ENCODE data around the gene OSBPL1A.

DNA sequence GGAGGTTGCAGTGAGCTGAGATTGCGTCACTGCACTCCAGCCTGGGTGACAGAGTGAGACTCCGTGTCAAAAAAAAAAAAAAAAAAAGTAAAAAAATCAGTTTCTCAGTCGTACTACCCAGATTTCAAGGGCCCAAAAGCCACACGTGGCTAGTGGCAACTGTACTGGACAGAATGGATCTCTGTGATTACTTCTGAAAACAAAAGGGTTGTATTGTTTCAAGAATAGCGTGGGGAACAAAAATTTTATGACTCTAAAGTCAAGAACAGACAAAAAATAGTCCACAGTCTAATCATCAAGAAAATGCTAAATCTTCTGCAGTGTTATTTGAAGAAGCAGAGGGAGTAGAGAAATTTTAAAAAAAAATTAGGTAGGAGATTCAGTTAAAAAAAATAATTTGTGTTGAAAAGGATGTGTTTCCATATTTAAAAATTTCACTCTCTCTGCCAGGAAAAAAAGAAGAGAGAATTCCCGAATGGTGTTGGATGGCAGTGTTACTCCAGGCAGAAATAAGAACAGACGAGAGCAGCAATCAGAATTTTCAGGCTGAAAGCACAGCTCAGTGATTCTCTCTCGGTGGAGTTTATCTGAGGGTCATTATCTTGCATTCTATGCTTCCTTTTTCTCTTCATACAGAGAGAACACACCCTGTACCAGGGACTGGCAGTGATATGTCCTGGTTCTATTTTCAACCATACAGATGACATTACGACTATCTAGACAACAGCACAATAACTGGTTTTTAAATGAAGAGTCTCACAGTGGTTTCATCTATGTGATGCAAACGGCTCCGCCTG, 196.9 kb downstream of the OSBPL1A start:
- TF ChIP-seq, protein P1, sequence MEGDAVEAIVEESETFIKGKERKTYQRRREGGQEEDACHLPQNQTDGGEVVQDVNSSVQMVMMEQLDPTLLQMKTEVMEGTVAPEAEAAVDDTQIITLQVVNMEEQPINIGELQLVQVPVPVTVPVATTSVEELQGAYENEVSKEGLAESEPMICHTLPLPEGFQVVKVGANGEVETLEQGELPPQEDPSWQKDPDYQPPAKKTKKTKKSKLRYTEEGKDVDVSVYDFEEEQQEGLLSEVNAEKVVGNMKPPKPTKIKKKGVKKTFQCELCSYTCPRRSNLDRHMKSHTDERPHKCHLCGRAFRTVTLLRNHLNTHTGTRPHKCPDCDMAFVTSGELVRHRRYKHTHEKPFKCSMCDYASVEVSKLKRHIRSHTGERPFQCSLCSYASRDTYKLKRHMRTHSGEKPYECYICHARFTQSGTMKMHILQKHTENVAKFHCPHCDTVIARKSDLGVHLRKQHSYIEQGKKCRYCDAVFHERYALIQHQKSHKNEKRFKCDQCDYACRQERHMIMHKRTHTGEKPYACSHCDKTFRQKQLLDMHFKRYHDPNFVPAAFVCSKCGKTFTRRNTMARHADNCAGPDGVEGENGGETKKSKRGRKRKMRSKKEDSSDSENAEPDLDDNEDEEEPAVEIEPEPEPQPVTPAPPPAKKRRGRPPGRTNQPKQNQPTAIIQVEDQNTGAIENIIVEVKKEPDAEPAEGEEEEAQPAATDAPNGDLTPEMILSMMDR (IDR thresholded peaks at IDR 0.05; ENCODE audit: control extremely low read depth in 1 of 3, insufficient read depth in 1 of 3, low read depth in 1 of 3, low read length in 3 of 3): no peak
- TF ChIP-seq CEBPB (IDR thresholded peaks at IDR 0.05; ENCODE audit: low read depth, low read length): no peak
- TF ChIP-seq GABPA (IDR thresholded peaks at IDR 0.05; ENCODE audit: borderline replicate concordance, insufficient read depth, low read length): no peak
- TF ChIP-seq RBBP5 (IDR thresholded peaks at IDR 0.05; ENCODE audit: borderline replicate concordance, low read depth, low read length): no peak
- TF ChIP-seq RAD21 (IDR thresholded peaks at IDR 0.05 in 1 of 2, conservative IDR thresholded peaks at IDR 0.05 in 1 of 2; ENCODE audit: low read depth in 2 of 2, low read length in 2 of 2): no peak
- TF ChIP-seq HDAC6 (IDR thresholded peaks at IDR 0.05; ENCODE audit: low read depth, low read length): no peak
- TF ChIP-seq POLR2AphosphoS5 (IDR thresholded peaks at IDR 0.05; ENCODE audit: low read depth, low read length): no peak
- TF ChIP-seq KDM4A (IDR thresholded peaks at IDR 0.05; ENCODE audit: low read depth, low read length, severe bottlenecking): no peak
- TF ChIP-seq NANOG (IDR thresholded peaks at IDR 0.05; ENCODE audit: insufficient read depth, low read depth, low read length, poor library complexity, severe bottlenecking): no peak
- no peak for TF ChIP-seq TAF1 (IDR thresholded peaks at IDR 0.05; ENCODE audit: low read depth, low read length)
- no peak for TF ChIP-seq MAFK (IDR thresholded peaks at IDR 0.05; ENCODE audit: low read depth, low read length)
- no peak for TF ChIP-seq POLR2A (IDR thresholded peaks at IDR 0.05; ENCODE audit: control extremely low read depth in 1 of 2, low read depth in 2 of 2, low read length in 2 of 2)
- no peak for TF ChIP-seq HDAC2 (IDR thresholded peaks at IDR 0.05; ENCODE audit: borderline replicate concordance in 1 of 2, low read depth in 2 of 2, low read length in 2 of 2)
- no peak for TF ChIP-seq SP1 (IDR thresholded peaks at IDR 0.05; ENCODE audit: low read depth, low read length)
